ENCODE data around the gene EP400.

DNA sequence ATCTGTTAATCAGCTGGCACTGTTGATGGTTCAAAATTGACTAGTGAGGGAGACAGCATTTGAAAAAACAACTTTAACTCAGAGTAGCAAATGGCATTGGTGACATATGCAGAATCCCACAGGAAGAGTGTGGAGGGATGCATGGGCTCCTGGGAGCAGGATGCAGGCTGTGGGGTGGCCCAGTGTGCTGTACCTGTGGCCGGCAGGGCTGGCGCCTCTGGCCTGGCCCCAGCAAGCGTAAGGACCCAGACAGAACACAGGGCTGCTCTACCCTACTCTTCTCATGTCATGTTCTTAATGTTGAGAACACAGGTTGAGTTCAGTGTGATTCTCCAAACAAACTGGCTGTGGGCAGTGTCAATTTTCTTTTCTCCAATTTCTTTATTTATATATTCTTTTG is 160.9 kb downstream of the EP400 start:
- TF ChIP-seq POLR2A (IDR thresholded peaks at IDR 0.05; ENCODE audit: low read depth, low read length) (no peak), POLR2AphosphoS5 (IDR thresholded peaks at IDR 0.05; ENCODE audit: low read depth, low read length) (no peak)
